ENCODE results near the gene SIGLECL1. TPM values are rescaled to one million over a fixed set of nuclear protein-coding genes. Genes with fewer than 3 reads are reported as not detected.
A peak's percentile ranks its signal among the peaks of the same experiment; 100 is the strongest.

The SIGLECL1 gene
- total and polyA plus RNA-seq, 9 of the 15 experiments (the other 6 are each of a cell fraction or from before 2014, with no cell fraction given): not detected

DNA sequence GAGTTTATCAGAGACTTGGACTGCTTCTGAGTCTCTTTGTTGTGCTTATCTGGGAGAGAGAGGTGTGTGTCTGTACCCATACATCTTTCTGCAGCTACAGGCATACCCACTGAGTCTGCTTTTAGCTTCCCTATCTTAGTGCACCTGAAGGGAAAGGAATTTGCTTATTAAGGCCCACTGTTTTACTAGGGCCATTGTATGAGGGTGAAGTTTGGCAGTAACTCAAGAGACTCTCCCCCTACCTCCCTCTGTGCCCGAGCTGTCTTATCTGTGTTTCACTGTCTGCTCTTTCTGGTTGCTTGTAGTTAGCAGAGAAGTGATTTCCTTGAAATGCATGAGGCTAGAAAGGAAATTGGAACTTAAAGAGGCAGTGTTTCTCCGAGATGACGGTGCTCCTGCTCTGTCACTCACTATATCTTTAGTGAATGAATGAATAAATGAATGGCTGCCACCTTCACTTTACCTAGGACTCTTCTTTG lies 26.7 kb upstream of the SIGLECL1 start (continued):
- TF ChIP-seq, protein P1, sequence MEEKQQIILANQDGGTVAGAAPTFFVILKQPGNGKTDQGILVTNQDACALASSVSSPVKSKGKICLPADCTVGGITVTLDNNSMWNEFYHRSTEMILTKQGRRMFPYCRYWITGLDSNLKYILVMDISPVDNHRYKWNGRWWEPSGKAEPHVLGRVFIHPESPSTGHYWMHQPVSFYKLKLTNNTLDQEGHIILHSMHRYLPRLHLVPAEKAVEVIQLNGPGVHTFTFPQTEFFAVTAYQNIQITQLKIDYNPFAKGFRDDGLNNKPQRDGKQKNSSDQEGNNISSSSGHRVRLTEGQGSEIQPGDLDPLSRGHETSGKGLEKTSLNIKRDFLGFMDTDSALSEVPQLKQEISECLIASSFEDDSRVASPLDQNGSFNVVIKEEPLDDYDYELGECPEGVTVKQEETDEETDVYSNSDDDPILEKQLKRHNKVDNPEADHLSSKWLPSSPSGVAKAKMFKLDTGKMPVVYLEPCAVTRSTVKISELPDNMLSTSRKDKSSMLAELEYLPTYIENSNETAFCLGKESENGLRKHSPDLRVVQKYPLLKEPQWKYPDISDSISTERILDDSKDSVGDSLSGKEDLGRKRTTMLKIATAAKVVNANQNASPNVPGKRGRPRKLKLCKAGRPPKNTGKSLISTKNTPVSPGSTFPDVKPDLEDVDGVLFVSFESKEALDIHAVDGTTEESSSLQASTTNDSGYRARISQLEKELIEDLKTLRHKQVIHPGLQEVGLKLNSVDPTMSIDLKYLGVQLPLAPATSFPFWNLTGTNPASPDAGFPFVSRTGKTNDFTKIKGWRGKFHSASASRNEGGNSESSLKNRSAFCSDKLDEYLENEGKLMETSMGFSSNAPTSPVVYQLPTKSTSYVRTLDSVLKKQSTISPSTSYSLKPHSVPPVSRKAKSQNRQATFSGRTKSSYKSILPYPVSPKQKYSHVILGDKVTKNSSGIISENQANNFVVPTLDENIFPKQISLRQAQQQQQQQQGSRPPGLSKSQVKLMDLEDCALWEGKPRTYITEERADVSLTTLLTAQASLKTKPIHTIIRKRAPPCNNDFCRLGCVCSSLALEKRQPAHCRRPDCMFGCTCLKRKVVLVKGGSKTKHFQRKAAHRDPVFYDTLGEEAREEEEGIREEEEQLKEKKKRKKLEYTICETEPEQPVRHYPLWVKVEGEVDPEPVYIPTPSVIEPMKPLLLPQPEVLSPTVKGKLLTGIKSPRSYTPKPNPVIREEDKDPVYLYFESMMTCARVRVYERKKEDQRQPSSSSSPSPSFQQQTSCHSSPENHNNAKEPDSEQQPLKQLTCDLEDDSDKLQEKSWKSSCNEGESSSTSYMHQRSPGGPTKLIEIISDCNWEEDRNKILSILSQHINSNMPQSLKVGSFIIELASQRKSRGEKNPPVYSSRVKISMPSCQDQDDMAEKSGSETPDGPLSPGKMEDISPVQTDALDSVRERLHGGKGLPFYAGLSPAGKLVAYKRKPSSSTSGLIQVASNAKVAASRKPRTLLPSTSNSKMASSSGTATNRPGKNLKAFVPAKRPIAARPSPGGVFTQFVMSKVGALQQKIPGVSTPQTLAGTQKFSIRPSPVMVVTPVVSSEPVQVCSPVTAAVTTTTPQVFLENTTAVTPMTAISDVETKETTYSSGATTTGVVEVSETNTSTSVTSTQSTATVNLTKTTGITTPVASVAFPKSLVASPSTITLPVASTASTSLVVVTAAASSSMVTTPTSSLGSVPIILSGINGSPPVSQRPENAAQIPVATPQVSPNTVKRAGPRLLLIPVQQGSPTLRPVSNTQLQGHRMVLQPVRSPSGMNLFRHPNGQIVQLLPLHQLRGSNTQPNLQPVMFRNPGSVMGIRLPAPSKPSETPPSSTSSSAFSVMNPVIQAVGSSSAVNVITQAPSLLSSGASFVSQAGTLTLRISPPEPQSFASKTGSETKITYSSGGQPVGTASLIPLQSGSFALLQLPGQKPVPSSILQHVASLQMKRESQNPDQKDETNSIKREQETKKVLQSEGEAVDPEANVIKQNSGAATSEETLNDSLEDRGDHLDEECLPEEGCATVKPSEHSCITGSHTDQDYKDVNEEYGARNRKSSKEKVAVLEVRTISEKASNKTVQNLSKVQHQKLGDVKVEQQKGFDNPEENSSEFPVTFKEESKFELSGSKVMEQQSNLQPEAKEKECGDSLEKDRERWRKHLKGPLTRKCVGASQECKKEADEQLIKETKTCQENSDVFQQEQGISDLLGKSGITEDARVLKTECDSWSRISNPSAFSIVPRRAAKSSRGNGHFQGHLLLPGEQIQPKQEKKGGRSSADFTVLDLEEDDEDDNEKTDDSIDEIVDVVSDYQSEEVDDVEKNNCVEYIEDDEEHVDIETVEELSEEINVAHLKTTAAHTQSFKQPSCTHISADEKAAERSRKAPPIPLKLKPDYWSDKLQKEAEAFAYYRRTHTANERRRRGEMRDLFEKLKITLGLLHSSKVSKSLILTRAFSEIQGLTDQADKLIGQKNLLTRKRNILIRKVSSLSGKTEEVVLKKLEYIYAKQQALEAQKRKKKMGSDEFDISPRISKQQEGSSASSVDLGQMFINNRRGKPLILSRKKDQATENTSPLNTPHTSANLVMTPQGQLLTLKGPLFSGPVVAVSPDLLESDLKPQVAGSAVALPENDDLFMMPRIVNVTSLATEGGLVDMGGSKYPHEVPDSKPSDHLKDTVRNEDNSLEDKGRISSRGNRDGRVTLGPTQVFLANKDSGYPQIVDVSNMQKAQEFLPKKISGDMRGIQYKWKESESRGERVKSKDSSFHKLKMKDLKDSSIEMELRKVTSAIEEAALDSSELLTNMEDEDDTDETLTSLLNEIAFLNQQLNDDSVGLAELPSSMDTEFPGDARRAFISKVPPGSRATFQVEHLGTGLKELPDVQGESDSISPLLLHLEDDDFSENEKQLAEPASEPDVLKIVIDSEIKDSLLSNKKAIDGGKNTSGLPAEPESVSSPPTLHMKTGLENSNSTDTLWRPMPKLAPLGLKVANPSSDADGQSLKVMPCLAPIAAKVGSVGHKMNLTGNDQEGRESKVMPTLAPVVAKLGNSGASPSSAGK (IDR thresholded peaks at IDR 0.05): no peak
- TF ChIP-seq, protein P2, sequence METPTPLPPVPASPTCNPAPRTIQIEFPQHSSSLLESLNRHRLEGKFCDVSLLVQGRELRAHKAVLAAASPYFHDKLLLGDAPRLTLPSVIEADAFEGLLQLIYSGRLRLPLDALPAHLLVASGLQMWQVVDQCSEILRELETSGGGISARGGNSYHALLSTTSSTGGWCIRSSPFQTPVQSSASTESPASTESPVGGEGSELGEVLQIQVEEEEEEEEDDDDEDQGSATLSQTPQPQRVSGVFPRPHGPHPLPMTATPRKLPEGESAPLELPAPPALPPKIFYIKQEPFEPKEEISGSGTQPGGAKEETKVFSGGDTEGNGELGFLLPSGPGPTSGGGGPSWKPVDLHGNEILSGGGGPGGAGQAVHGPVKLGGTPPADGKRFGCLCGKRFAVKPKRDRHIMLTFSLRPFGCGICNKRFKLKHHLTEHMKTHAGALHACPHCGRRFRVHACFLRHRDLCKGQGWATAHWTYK (CRISPR knock-in tag; IDR thresholded peaks at IDR 0.05): no peak
- TF ChIP-seq TCF3 (CRISPR knock-in tag; IDR thresholded peaks at IDR 0.05) (peak; percentile 93), ZNF408 (CRISPR knock-in tag; IDR thresholded peaks at IDR 0.05; ENCODE audit: low read depth) (no peak), ZBTB1 (CRISPR knock-in tag; IDR thresholded peaks at IDR 0.05; ENCODE audit: borderline replicate concordance, low read depth) (no peak), DIDO1 (tag; IDR thresholded peaks at IDR 0.05; ENCODE audit: low read depth) (no peak), HSF4 (CRISPR knock-in tag; IDR thresholded peaks at IDR 0.05; ENCODE audit: borderline replicate concordance) (no peak), IRF2 (CRISPR knock-in tag; IDR thresholded peaks at IDR 0.05) (no peak), SMARCA4 (IDR thresholded peaks at IDR 0.05) (peak; percentile 76), CBX8 (IDR thresholded peaks at IDR 0.05; ENCODE audit: borderline replicate concordance, extremely low read depth, low read depth, low read length, poor library complexity, severe bottlenecking) (no peak)
- TF ChIP-seq, protein P3, sequence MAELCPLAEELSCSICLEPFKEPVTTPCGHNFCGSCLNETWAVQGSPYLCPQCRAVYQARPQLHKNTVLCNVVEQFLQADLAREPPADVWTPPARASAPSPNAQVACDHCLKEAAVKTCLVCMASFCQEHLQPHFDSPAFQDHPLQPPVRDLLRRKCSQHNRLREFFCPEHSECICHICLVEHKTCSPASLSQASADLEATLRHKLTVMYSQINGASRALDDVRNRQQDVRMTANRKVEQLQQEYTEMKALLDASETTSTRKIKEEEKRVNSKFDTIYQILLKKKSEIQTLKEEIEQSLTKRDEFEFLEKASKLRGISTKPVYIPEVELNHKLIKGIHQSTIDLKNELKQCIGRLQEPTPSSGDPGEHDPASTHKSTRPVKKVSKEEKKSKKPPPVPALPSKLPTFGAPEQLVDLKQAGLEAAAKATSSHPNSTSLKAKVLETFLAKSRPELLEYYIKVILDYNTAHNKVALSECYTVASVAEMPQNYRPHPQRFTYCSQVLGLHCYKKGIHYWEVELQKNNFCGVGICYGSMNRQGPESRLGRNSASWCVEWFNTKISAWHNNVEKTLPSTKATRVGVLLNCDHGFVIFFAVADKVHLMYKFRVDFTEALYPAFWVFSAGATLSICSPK (IDR thresholded peaks at IDR 0.05; ENCODE audit: borderline replicate concordance): no peak
- TF ChIP-seq, protein P4, sequence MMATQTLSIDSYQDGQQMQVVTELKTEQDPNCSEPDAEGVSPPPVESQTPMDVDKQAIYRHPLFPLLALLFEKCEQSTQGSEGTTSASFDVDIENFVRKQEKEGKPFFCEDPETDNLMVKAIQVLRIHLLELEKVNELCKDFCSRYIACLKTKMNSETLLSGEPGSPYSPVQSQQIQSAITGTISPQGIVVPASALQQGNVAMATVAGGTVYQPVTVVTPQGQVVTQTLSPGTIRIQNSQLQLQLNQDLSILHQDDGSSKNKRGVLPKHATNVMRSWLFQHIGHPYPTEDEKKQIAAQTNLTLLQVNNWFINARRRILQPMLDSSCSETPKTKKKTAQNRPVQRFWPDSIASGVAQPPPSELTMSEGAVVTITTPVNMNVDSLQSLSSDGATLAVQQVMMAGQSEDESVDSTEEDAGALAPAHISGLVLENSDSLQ (IDR thresholded peaks at IDR 0.05): peak; percentile 82
